NCI-H748 (cell line): ENCODE measurements around the gene NLGN2.

Experiments used
- DNase-seq: peaks from one replicate; lab custom pipeline; 2025; ENCODE audit not compliant: unreplicated experiment; lab: John Stamatoyannopoulos, UW

The NLGN2 gene

DNA sequence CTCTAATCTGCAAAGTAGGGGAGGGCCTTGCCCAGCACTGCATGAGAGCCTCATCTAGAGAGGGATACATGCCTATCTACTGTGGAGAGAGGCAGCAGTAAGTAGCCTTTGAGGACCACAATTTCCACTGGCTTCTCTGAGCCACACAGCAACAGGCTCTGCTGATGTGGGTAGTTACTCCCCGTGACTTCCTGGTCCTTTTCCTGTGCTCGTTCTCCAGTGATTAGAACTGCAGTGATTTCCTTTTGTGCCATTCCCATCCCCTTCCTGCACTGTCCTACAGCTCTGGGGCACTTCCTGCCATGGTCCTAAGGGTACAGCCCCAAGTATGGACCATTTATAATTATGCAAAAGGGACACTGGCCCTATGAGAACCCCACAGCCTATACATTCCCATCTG, 16.3 kb upstream of the NLGN2 start:
- no peak for DNase-seq

DNA sequence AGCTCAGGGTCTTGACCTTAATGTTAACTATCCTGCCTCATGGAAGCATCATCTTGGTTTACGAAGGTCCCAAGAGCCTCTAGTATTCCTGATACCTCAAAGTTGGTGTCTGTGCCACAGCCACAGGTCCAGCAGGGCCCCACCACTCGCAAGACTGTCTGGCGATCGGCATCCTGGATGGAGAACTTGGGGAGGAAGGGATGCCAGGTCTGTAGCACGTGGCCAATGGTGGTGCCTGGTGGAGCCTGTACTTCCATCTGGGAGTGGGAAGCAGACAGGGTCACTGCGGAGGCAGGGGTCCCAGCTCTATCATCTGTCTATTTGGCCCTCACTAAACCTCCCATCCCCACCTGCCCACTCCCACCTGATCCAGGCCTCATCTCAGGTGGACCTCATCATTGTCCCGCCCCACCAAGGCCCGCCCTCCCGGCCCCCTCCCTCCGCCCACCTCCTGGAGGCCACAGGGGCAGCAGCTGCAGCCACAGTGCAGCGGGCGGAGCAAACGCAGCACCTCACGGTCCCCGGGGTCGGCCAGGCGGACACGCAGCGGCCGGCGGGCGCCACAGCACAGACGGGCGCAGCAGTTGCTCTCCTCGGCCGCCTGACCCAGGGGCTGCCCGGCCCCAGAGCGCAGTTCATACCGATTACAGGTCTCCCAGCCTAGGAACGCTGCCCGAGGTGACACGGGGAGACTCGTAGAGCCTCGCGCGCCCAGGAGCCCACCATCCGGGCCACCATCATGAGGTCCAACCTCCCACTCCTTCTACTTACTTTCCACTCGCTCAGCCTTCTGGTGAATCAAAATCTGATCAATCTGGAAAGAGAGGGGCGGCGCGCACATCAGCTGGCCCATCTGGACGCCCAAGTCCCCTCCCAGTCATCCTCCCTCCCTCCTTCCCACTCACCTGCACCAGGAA, 14.7 kb upstream of the NLGN2 start:
- DNase-seq: no peak

DNA sequence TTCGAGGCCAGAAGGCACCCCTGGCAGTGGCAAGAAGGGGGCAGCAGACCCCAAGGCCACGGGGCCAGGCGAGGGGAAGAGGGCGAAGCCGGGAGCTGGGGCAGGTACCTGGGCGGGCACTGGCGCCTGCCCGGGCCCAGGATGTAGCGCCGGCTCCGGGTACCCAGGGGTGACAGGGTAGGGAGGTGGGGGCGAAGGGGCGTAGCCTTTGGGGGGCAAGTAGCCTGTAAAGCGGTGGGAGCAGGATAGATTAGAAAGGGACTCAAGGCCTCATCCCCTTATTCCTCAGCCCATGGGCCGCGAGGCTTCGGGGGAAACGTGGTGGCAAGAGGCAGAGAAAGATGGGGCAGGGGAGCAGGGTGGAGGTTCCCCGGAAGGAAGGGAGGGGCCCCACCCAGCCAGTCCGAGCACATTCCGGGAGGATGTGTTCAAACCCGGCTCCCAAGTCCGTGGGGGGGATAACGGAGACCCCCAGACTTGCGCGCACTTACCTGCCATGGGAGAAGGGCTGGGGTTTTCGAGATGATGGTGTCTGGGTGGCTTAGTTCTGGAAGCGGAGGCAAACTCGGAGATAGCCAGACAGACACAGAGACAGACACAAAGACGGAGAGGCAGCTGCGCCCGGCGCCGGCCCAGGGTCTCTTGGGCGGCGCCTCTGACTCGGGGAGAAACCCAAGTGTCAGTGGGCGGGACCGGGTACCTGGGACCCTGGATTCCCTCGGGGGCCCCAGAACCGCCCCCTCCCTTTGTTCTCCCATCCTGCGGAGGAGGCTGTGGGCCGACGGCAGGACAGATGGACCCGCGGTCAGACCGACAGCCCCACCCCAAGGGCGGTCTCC, 13.8 kb upstream of the NLGN2 start:
- peak; percentile 85 for DNase-seq

DNA sequence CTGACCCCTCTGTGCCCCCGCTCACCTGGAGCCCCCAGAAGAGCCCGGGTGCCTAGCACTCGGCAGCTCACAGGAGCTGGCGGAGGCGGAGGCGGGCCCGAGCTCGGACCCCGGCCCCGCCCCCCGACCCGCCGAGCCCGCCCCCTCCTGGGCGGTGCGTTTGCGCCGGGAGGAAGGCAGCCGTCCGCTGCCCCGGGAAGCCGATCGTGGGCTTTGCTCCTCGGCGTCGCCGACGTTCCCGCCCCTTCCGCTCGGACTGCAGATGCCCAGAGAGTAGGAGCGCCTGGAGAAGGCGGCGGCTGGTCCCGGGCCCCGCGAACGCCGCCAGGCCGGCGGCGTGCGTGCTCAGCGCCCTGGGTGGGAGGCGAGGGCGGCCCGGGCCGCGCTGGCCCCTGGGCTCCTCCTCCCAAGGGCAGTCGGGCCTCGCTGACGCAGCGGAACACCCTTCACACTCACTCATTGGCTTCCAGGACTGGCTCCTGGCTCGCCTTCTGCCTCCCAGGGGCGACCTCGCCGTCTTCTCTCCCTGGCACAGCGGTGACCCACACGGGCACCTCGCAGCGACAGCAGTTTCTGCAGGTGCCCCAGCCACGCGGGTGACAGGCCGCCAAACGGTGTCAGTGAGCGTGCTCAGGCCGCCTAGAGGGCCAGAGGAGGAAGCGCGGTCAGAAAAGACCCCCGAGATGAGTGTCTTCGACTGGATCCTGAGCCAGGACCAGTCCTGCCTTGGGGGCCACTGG, 13.0 kb upstream of the NLGN2 start, which contains the start of gene PLSCR3:
PLSCR3 (minus strand) TSS at position 74 of the 740 bp plus-strand sequence. CDS start 415 bp downstream, outside the sequence.
- DNase-seq: peak; percentile 91

DNA sequence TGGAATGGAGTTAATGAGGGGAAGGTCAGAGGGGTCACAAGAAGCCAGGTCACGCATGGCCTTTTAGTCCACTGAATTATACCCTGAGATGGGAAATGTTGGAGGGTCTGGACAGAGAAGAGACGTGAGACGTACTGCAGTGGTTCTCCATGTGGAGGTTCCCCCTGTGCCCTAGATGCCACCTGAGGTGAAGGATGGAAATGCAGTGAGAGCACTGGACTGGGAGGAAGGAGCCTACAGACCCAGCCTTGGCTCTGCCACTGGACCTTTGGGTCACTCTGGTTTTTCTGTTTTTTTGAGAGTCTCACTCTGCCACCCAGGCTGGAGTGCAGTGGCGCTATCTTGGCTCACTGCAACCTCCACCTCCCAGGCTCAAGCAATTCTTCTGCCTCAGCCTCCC, 11.5 kb upstream of the NLGN2 start:
- DNase-seq: no peak

DNA sequence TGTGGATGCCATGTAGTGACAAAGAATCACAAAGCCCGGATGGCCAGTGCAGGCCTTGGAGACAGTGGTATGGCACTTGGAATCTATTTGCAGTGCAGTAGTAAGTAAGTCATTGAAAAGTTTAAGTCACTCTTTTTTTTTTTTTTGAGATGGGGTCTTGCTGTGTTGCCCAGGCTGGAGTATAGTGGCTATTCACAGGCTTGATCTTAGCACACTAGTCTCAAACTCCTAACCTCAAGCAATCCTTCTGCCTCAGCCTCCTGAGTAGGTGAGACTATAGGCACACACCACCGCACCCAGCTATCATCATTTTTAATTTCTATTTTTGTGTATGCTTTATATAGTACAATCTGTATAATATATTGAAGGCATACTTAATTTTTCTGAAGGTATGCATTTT, 9.0 kb upstream of the NLGN2 start:
- DNase-seq: no peak

DNA sequence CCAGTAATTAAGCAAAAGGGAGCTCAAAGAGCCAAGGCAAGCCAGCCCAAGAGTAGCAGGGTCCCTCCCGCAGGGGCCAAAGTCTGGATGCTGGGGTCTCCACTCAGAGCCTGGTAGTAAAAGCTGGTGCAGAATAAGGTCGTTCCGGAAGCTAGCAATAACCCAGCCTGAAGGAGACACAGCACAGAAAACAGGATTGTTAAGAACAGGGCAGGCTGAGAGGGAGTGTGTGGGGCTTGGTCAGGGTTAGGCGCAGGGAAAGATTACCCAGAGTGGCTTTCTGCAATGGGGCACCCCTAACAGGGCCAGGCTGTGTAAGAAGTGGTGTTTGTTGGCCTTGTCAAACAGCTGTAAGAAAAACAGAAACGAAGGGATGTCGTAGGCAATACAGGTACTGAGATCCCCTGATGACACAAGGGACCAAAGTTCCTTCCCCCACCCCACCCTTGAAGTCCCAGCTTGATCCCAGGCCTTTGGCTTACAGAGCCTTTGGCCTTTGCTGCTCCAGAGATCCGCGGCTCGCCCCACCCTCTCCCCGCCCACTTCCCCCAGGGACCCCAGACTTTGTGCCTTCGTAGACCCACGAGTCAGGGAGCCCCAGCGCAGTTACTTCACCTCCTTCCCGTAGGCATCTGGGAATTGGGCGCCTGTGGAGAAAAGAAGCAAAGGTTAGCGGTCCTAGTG, 4.5 kb upstream of the NLGN2 start:
- DNase-seq: peak; percentile 78

DNA sequence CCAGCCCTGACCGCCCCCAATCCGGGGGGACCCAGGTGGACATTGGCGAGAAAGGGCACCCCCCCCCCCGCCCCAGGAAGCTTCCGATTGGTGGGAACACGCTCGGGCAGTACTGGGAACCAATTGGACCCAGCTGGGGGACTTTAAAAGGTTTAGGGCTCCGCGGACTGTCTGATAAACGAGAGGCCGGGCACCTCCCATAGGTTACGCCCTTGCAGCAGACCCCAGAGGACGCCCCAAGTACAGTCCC, 4.0 kb upstream of the NLGN2 start:
- DNase-seq: peak; percentile 93

DNA sequence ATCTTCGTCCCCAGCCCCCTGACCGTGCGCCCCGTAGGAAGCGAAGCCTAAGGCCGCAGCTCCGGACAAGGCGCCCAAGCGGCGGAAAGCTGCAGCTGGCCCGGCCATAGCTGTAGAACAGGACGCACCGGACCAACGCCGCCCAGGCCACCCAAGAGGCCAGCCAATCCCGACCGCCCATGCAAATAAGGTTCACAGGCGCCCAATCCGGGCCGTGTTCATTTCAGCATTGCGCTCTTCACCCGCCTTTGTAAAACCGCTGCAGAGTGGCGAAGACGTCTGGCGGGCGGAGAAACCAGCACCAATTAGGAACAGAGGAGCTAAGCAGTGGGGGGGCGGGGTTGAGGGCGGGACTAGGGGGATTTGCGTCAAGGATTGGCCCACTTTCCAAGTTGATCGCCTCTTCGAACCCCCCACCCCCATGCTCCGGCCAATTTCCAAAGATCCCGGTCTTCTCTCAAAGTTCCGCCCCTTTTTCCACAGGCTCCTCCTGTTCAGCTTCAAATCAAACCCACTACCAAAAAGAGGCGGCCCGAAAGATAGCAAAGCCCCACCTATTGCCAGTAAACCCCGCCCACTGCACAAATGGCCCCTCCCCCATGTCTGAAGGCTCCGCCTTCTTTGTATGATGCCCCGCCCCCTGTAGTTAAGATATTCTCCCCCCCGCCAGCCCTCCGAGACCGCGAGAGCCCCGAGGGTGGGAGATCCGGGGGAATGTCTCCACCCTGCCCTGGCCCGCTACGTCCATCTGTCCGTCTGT, 3.5 kb upstream of the NLGN2 start, which contains the start of gene TMEM256:
TMEM256 (minus strand) TSS at position 121 of the 760 bp plus-strand sequence; CDS start at position 108, 13 bp downstream.
- DNase-seq: peak; percentile 100

DNA sequence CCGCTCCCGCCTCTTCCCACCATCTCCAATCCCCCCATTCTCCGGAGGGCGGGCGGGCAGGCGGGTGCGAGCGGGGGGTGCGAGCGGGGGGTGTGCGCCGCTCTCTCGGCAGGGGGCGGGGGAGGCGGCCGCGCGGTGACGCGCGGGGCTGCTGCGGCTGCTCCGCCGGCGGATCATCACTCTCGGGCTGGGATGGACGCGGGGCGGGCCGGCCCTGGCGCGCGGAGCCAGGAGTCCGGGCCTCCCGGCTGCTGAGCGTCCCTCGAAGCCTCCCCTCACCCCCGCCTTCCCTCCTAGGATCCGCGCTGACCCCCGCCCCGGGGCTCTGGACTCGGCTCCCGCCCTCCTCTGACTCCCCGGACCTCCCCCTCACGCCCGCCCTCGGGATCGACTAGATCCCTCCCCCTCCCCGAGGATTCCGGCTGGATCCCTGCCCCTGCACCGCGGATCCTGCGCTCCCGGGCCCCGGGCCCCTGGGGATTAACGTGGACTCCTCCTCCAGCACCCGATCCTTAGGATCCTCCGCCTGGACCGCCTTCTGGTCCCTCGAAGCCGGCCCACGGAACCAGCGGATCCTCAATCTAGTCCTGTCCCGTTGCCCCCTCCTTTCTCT, 2.8 kb upstream of the NLGN2 start:
- no peak for DNase-seq

DNA sequence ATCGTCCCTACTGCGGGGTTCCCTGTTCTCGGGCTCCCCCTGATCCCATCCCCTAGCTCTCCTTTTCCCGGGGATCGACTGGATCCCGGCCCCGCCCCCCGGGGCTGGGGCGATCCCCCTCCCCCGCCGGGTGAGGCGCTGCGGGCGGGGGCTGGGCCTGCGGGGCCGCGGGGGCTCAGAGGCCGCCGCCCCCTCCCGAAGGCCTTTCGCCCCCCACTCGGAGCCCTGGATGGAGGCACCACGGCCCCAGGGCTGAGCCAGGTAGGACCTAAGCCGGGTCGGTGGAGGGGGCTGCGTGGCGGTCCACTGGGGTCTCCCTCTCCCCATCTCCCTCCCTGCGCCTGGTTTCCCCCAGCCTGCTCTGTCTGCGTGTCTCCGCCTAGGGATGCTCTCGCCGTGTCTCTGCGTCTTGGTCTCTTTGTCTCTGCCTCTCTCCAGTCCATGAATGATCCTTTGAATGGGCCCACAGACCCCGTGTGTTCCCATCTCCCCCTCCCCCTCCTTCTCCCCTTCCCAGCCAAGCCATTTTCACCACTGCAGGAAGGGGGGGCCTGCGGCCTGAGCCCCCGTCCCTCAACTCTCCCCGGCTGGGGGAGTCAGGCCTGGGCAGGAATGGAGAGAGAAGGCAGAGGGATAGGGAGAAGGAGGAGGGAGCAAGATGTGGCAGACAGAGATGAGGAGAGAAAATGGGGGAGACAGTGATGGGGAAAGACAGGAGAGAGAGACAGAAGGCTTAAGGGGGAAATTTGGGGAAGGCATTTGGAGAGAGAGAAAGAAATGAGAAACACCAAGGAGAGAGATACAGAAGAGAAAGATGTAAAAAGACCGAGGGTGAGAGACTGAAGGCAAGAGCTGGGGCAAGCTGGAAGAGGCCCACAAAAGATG, 2.1 kb upstream of the NLGN2 start:
- peak; percentile 51 for DNase-seq

DNA sequence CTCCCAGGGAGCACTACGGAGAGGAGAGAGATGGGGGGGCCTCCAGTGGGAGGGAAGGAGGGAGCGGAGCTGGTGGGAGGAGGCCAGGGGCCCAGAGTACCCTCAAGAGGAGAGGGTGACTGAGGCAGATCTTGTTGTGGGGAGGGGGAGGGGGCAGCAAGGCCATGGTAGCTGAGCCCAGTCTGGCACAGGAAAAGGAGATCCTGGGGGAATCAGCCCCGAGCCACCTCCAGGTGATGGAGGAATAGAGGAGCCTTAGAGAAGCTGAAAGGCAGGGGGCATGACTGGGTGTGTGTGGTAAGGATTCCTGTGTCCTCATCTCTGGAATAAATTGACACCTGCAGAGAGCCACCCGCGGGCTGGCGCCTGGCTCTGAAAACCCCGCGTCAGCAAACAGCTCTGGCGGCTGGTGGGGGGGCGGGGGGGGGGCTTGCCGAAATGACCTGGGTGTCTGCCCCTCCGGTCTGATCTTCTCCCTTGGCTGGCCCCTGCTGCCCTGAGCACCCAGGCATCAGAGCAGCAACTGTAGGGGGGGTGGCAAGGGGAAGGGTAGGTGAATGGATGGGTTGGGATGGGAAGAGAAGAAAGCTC, 1.3 kb upstream of the NLGN2 start:
- peak; percentile 32 for DNase-seq

DNA sequence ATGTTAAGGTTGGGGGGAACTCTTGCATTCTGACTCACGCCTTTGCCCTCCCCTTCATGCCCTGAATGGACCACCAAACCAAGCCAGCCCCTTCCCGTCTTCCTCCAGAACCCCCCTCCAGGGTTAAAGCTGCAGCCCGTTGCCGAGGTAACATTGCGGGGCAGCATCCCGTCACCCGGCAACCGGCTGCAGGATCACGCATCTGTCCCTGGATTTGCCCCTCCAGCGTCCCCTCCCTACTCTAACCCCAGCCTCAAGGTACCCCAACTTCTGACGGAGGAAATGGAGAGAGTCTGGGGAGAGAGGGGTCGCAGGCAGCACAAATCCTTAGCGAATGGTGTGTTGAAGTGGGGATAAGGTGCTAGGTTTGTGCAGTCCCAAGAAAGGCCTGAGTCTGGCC, 563 bp upstream of the NLGN2 start:
- DNase-seq: no peak

DNA sequence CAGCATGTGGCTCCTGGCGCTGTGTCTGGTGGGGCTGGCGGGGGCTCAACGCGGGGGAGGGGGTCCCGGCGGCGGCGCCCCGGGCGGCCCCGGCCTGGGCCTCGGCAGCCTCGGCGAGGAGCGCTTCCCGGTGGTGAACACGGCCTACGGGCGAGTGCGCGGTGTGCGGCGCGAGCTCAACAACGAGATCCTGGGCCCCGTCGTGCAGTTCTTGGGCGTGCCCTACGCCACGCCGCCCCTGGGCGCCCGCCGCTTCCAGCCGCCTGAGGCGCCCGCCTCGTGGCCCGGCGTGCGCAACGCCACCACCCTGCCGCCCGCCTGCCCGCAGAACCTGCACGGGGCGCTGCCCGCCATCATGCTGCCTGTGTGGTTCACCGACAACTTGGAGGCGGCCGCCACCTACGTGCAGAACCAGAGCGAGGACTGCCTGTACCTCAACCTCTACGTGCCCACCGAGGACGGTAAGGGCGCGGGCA, 645 bp downstream of the NLGN2 start:
- DNase-seq: no peak

DNA sequence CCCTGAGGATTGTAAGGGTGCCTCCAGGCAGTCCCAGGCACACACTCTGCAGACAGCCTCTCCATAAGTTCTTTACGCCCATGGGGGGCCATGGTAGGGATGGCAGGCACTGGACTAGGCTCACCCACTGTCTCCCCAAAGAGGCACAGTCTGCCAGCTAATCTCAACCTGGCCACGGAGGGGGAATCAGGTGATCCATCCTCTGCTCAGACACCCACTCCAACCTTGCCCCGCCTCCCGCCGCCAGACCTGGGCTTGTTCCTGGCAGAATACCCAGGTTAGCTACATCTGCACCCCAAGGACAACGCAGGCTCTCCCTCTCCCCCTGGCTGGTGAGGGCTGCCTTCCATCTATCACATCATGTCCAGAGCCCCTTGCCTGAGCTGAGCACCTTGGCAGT, 1.2 kb downstream of the NLGN2 start:
- DNase-seq: no peak

DNA sequence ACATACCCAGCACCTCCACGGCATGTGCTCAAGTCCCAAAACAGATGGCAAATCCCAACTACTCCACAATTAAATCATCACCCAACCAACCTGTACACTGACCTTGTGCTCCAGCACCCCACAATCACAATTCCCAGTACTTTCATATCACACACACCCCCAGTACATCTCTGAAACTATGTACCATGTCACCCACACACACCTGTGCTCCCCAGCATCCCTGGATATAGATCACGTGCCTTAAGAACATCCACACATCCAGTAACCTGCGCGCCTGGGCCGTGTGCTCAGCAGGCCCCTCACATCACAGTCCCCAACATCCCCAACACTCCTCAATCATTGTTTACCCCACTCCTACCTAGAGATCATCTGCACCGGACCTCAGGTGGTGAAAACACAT, 2.1 kb downstream of the NLGN2 start:
- no peak for DNase-seq

DNA sequence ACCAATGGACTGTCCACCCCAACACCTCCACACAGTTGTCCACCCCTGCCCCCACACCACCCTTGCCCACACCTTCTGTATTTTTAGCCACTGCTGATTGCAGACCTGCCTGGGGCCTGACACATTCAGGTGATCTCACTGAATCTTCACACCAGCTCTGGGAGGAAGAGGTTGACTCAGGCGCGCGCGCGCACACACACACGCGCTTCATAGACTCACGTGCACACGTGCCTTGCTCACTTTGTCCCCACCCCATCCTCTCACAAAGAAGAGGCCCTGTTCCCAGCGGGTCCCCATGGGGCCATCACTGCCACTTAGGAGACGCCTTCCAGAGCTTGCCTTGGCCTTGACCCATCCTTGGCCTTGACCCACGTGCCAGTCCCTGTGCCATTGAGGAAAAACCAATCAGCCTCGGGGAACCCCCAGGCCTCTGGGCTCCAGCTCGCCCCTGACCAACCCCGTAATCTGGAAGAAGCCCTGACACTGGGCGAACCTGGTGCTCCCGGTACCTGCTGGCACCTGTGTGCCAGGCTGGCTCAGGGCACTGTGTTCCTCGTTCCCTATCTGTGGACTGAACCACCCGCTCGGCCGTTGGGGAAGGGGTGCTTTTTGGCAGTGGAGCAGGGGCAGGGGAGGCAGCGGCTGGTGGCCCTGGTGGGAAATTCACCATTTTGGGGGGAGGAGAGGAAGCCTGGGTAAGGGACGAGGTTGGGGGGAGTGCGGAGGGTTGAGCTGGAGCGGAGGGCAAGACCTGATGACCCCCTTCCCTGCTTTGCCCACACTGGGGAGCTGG, 3.2 kb downstream of the NLGN2 start:
- DNase-seq: no peak

DNA sequence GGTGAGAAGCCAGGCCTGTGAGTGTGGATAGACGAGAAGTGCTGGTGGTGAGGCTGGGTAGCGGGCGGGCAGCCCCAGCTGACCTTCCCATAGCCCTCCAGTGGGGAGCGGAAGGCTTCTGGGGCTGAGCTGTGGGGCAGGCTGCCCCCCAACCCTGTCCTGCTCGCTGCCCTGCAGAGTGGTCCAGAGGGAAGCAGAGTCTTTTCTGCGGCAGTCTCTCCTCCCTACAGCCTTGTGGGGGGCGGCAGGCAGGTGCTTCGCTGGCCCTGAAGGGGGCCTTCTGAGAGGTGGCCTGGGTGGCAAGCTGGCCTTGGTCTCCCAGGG, 3.7 kb downstream of the NLGN2 start:
- no peak for DNase-seq
